Measurements from ENCODE around the gene NCAM1.

Gene NCAM1

GRCh38 chr11:113237261-113237660, 276.0 kb downstream of the NCAM1 start:
- no peak for TF ChIP-seq CTCF (IDR thresholded peaks at IDR 0.05; ENCODE audit: low read depth, low read length)
- peaks cover 18% of the 10 kb centered on the region for H3K36me3 ChIP-seq
- H3K9me3 ChIP-seq (ENCODE audit: severe bottlenecking), result no peaks in the 10 kb centered on the region
- H3K27ac ChIP-seq, result no peak overlapping the region
- H3K27me3 ChIP-seq (ENCODE audit: insufficient read depth, low read depth, severe bottlenecking), result no peaks in the 10 kb centered on the region
- no peak for DNase-seq
- no peak overlapping the region for H3K4me3 ChIP-seq (ENCODE audit: low read depth, low read length)

- no peak for DNase-seq
- no peak for TF ChIP-seq CTCF (IDR thresholded peaks at IDR 0.05; ENCODE audit: low read depth, low read length)
- H3K36me3 ChIP-seq, result peaks cover 18% of the 10 kb centered on the region
- H3K9me3 ChIP-seq (ENCODE audit: severe bottlenecking), result no peaks in the 10 kb centered on the region
- no peak overlapping the region for H3K27ac ChIP-seq
- no peaks in the 10 kb centered on the region for H3K27me3 ChIP-seq (ENCODE audit: insufficient read depth, low read depth, severe bottlenecking)
- H3K4me3 ChIP-seq (ENCODE audit: low read depth, low read length), result no peak overlapping the region
Observed at GRCh38 chr11:113238721-113239120, 277.5 kb downstream of the NCAM1 start.

GRCh38 chr11:113240389-113240788, 279.2 kb downstream of the NCAM1 start:
- Histone ChIP-seq H3K9me3 (ENCODE audit: severe bottlenecking) (no peaks in the 10 kb centered on the region), H3K36me3 (peaks cover 10% of the 10 kb centered on the region), H3K4me3 (ENCODE audit: low read depth, low read length) (no peak overlapping the region), H3K27me3 (ENCODE audit: insufficient read depth, low read depth, severe bottlenecking) (no peaks in the 10 kb centered on the region), H3K27ac (no peak overlapping the region)
- TF ChIP-seq CTCF (IDR thresholded peaks at IDR 0.05; ENCODE audit: low read depth, low read length), result no peak
- no peak for DNase-seq

- TF ChIP-seq CTCF (IDR thresholded peaks at IDR 0.05; ENCODE audit: low read depth, low read length), result no peak
- Histone ChIP-seq H3K27me3 (ENCODE audit: insufficient read depth, low read depth, severe bottlenecking) (no peaks in the 10 kb centered on the region), H3K36me3 (peaks cover 6% of the 10 kb centered on the region), H3K27ac (no peak overlapping the region), H3K4me3 (ENCODE audit: low read depth, low read length) (no peak overlapping the region), H3K9me3 (ENCODE audit: severe bottlenecking) (no peaks in the 10 kb centered on the region)
- DNase-seq, result no peak
Observed at GRCh38 chr11:113240790-113241635, 279.8 kb downstream of the NCAM1 start.

GRCh38 chr11:113241636-113242054, 280.4 kb downstream of the NCAM1 start:
- no peak for TF ChIP-seq CTCF (IDR thresholded peaks at IDR 0.05; ENCODE audit: low read depth, low read length)
- Histone ChIP-seq H3K27me3 (ENCODE audit: insufficient read depth, low read depth, severe bottlenecking) (no peaks in the 10 kb centered on the region), H3K9me3 (ENCODE audit: severe bottlenecking) (no peaks in the 10 kb centered on the region), H3K36me3 (peaks cover 8% of the 10 kb centered on the region), H3K27ac (no peak overlapping the region), H3K4me3 (ENCODE audit: low read depth, low read length) (no peak overlapping the region)
- no peak for DNase-seq

Data from WERI-Rb-1 (cell line).